SK-N-SH treated with all-trans-retinoic acid at 6 μM for 48 hours (cell line): ENCODE data around the gene IL1R1.

Experiments
- ATAC-seq: fragments of 200-7000 bp; cut with Tn5 transposase; 3 replicates; pipeline ENCODE4 v1.9.1; 2020; ENCODE audit warnings: mild to moderate bottlenecking, moderate library complexity
- ARNTL ChIP-seq: fragments of 450-650 bp; formaldehyde crosslinking; IDR thresholded peaks from 2 replicates; pipeline ENCODE4 v1.5.0; 2020; ENCODE audit warnings: low read depth, mild to moderate bottlenecking, moderate library complexity, borderline replicate concordance
- BACH2 ChIP-seq: fragments of 250-450 bp; sonication (Bioruptor Pico); IDR thresholded peaks from 2 replicates; pipeline ENCODE4 v1.9.0; 2021; ENCODE audit warnings: mild to moderate bottlenecking, borderline replicate concordance
- ESRRG ChIP-seq: fragments of 250-450 bp; sonication (Bioruptor Pico); IDR thresholded peaks from 2 replicates; pipeline ENCODE4 v1.6.1; 2021; ENCODE audit warnings: mild to moderate bottlenecking
- ISL1 ChIP-seq: fragments of 250-450 bp; sonication (Bioruptor Pico); IDR thresholded peaks from 2 replicates; pipeline ENCODE4 v2.1.2; 2022; ENCODE audit warnings: mild to moderate bottlenecking, moderate library complexity
- OSR1 ChIP-seq: fragments of 250-450 bp; sonication (Bioruptor Pico); IDR thresholded peaks from 2 replicates; pipeline ENCODE4 v1.8.0; 2022; ENCODE audit warnings: moderate library complexity, mild to moderate bottlenecking, inconsistent platforms
- PPARA ChIP-seq: fragments of 250-450 bp; sonication (Bioruptor Pico); IDR thresholded peaks from 2 replicates; pipeline ENCODE4 v1.5.0; 2020; ENCODE audit warnings: mild to moderate bottlenecking, borderline replicate concordance
- RARB ChIP-seq: fragments of 250-450 bp; sonication (Bioruptor Pico); IDR thresholded peaks from 2 replicates; pipeline ENCODE4 v1.8.0; 2021; ENCODE audit warnings: mild to moderate bottlenecking, moderate library complexity
- SNAI2 ChIP-seq: fragments of 250-450 bp; sonication (Bioruptor Pico); IDR thresholded peaks from 2 replicates; pipeline ENCODE4 v1.5.0; 2020; ENCODE audit warnings: mild to moderate bottlenecking, moderate library complexity
- TCF4 ChIP-seq: fragments of 250-450 bp; sonication (Bioruptor Pico); IDR thresholded peaks from 2 replicates; pipeline ENCODE4 v1.8.0; 2021; ENCODE audit warnings: mild to moderate bottlenecking, moderate library complexity, borderline replicate concordance
- TOX ChIP-seq: fragments of 250-450 bp; sonication (Bioruptor Pico); IDR thresholded peaks from 2 replicates; pipeline ENCODE4 v1.8.0; 2021; ENCODE audit warnings: mild to moderate bottlenecking, moderate library complexity, borderline replicate concordance
- ZC3H10 ChIP-seq: fragments of 250-450 bp; sonication (Bioruptor Pico); IDR thresholded peaks from 2 replicates; pipeline ENCODE4 v1.5.1; 2021; ENCODE audit warnings: mild to moderate bottlenecking, moderate library complexity
- ZFP3 ChIP-seq: fragments of 250-450 bp; sonication (Bioruptor Pico); IDR thresholded peaks from 2 replicates; pipeline ENCODE4 v1.5.0; 2020; ENCODE audit warnings: mild to moderate bottlenecking, moderate library complexity
- ZFP30 ChIP-seq: fragments of 450-650 bp; formaldehyde crosslinking; IDR thresholded peaks from 2 replicates; pipeline ENCODE4 v1.5.0; 2022; ENCODE audit warnings: mild to moderate bottlenecking, moderate library complexity
- ZNF565 ChIP-seq: fragments of 450-650 bp; formaldehyde crosslinking; conservative IDR thresholded peaks from 2 replicates; pipeline ENCODE4 v1.5.0; 2020; ENCODE audit warnings: low read depth, mild to moderate bottlenecking, moderate library complexity
- ZNF70 ChIP-seq: fragments of 450-650 bp; formaldehyde crosslinking; IDR thresholded peaks from 2 replicates; pipeline ENCODE4 v1.5.0; 2020; ENCODE audit warnings: mild to moderate bottlenecking, moderate library complexity
- ZNF8 ChIP-seq: fragments of 450-650 bp; formaldehyde crosslinking; IDR thresholded peaks from 2 replicates; pipeline ENCODE4 v1.5.0; 2020; ENCODE audit warnings: mild to moderate bottlenecking, moderate library complexity
- TF ChIP-seq, protein P1 (sequence below): fragments of 250-450 bp; sonication (Bioruptor Pico); IDR thresholded peaks from 2 replicates; pipeline ENCODE4 v1.8.0; 2021; ENCODE audit warnings: low read depth, mild to moderate bottlenecking, moderate library complexity, borderline replicate concordance
- TF ChIP-seq, protein P2 (sequence below): fragments of 250-450 bp; sonication (Bioruptor Pico); IDR thresholded peaks from 2 replicates; pipeline ENCODE4 v1.5.0; 2020; ENCODE audit warnings: mild to moderate bottlenecking, moderate library complexity
- TF ChIP-seq, protein P3 (sequence below): fragments of 250-450 bp; sonication (Bioruptor Pico); IDR thresholded peaks from 2 replicates; pipeline ENCODE4 v1.8.0; 2020; ENCODE audit warnings: mild to moderate bottlenecking, moderate library complexity, borderline replicate concordance
- TF ChIP-seq, protein P4 (sequence below): fragments of 250-450 bp; sonication (Bioruptor Pico); IDR thresholded peaks from 2 replicates; pipeline ENCODE4 v1.5.1; 2020; ENCODE audit warnings: low read depth, mild to moderate bottlenecking, moderate library complexity

Gene IL1R1

DNA sequence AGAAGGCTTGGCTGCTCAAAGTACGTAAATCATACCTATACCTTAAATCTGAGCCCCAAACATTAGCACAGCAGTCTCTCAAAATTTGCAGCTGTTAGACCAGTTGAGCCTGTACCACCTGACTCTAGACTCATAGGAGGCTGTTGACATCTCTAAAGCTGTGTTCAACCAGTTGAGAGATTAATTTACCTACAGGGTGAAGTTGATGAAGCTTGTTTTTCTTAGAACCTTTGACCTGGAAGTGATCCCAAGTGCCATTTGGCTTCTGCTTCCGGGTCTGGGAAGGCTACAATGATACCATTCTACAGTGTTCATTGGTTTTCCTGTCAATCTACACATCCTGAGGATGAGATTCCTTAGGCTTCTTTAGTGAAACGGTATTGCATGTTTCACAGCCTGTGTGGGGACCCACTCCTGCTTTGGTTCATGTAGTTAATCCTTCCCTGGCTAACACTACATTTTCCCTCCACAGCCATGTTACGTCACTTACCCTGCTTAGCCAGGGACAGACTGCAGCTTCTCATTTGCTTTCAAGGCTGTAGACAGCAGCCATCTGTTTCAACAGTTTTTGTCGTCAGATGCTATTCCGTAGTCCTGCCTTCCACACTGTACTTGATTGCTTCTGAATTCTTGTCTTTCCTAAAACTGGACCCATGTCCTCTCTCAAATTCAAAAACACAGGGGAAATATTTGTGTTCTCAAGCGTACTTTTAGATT lies 39.5 kb downstream of the IL1R1 start:
- ATAC-seq: no peak
- TF ChIP-seq PPARA (CRISPR knock-in tag): no peak
- no peak for TF ChIP-seq OSR1 (CRISPR knock-in tag)
- TF ChIP-seq, protein P1, sequence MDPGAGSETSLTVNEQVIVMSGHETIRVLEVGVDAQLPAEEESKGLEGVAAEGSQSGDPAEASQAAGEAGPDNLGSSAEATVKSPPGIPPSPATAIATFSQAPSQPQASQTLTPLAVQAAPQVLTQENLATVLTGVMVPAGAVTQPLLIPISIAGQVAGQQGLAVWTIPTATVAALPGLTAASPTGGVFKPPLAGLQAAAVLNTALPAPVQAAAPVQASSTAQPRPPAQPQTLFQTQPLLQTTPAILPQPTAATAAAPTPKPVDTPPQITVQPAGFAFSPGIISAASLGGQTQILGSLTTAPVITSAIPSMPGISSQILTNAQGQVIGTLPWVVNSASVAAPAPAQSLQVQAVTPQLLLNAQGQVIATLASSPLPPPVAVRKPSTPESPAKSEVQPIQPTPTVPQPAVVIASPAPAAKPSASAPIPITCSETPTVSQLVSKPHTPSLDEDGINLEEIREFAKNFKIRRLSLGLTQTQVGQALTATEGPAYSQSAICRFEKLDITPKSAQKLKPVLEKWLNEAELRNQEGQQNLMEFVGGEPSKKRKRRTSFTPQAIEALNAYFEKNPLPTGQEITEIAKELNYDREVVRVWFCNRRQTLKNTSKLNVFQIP (CRISPR knock-in tag): no peak
- TF ChIP-seq ZFP30 (CRISPR knock-in tag): no peak
- TF ChIP-seq ESRRG (CRISPR knock-in tag): no peak
- TF ChIP-seq TOX (CRISPR knock-in tag): no peak
- no peak for TF ChIP-seq ZC3H10 (CRISPR knock-in tag)
- TF ChIP-seq, protein P2, sequence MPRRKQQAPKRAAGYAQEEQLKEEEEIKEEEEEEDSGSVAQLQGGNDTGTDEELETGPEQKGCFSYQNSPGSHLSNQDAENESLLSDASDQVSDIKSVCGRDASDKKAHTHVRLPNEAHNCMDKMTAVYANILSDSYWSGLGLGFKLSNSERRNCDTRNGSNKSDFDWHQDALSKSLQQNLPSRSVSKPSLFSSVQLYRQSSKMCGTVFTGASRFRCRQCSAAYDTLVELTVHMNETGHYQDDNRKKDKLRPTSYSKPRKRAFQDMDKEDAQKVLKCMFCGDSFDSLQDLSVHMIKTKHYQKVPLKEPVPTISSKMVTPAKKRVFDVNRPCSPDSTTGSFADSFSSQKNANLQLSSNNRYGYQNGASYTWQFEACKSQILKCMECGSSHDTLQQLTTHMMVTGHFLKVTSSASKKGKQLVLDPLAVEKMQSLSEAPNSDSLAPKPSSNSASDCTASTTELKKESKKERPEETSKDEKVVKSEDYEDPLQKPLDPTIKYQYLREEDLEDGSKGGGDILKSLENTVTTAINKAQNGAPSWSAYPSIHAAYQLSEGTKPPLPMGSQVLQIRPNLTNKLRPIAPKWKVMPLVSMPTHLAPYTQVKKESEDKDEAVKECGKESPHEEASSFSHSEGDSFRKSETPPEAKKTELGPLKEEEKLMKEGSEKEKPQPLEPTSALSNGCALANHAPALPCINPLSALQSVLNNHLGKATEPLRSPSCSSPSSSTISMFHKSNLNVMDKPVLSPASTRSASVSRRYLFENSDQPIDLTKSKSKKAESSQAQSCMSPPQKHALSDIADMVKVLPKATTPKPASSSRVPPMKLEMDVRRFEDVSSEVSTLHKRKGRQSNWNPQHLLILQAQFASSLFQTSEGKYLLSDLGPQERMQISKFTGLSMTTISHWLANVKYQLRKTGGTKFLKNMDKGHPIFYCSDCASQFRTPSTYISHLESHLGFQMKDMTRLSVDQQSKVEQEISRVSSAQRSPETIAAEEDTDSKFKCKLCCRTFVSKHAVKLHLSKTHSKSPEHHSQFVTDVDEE (CRISPR knock-in tag): no peak
- no peak for TF ChIP-seq ARNTL
- TF ChIP-seq SNAI2: no peak
- TF ChIP-seq, protein P3, sequence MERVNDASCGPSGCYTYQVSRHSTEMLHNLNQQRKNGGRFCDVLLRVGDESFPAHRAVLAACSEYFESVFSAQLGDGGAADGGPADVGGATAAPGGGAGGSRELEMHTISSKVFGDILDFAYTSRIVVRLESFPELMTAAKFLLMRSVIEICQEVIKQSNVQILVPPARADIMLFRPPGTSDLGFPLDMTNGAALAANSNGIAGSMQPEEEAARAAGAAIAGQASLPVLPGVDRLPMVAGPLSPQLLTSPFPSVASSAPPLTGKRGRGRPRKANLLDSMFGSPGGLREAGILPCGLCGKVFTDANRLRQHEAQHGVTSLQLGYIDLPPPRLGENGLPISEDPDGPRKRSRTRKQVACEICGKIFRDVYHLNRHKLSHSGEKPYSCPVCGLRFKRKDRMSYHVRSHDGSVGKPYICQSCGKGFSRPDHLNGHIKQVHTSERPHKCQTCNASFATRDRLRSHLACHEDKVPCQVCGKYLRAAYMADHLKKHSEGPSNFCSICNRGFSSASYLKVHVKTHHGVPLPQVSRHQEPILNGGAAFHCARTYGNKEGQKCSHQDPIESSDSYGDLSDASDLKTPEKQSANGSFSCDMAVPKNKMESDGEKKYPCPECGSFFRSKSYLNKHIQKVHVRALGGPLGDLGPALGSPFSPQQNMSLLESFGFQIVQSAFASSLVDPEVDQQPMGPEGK (CRISPR knock-in tag): no peak
- no peak for TF ChIP-seq ZNF70
- TF ChIP-seq ISL1: no peak
- no peak for TF ChIP-seq RARB (CRISPR knock-in tag)
- no peak for TF ChIP-seq ZNF8
- TF ChIP-seq TCF4 (CRISPR knock-in tag): no peak
- TF ChIP-seq, protein P4, sequence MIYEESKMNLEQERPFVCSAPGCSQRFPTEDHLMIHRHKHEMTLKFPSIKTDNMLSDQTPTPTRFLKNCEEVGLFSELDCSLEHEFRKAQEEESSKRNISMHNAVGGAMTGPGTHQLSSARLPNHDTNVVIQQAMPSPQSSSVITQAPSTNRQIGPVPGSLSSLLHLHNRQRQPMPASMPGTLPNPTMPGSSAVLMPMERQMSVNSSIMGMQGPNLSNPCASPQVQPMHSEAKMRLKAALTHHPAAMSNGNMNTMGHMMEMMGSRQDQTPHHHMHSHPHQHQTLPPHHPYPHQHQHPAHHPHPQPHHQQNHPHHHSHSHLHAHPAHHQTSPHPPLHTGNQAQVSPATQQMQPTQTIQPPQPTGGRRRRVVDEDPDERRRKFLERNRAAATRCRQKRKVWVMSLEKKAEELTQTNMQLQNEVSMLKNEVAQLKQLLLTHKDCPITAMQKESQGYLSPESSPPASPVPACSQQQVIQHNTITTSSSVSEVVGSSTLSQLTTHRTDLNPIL (CRISPR knock-in tag): no peak
- TF ChIP-seq ZNF565: no peak
- TF ChIP-seq ZFP3 (CRISPR knock-in tag): no peak

DNA sequence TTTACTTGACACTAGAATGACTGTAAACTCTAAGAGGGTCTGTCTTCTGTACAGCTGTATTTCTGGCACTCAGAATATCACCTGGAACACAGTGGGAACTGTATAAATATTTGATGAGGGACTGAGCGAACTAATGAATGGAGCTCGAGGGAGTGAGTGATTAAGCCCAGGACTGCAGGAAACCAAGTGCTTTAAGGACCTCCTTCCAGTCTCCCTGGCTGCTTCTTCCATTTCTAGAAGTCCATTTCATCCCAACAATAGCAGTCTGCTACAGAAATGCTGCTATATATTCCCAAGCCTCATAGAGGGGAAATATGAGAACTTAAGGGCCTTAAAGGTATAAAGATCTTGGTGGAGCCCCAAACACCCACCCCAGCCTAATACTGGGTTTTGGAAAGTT lies 41.5 kb downstream of the IL1R1 start:
- TF ChIP-seq ZNF70: no peak
- TF ChIP-seq ZNF8: no peak
- TF ChIP-seq, protein P4 (CRISPR knock-in tag): no peak
- TF ChIP-seq ARNTL: no peak
- TF ChIP-seq BACH2 (CRISPR knock-in tag): no peak
- TF ChIP-seq ZC3H10 (CRISPR knock-in tag): no peak
- no peak for TF ChIP-seq PPARA (CRISPR knock-in tag)
- TF ChIP-seq, protein P3 (CRISPR knock-in tag): no peak
- TF ChIP-seq ESRRG (CRISPR knock-in tag): no peak
- no peak for ATAC-seq
